Epithelial cell of prostate (primary cell): Measurements from ENCODE around the gene FBXL14.

Experiments used
- DNase-seq: peaks from one replicate; pipeline ENCODE4 v3.0.0-alpha.2; 2011; ENCODE audit warnings: low read depth, low spot score
- H3K27ac ChIP-seq: fragments of 450-650 bp; 2 replicates; pipeline ENCODE4 v1.5.1; 2017; ENCODE audit warnings: mild to moderate bottlenecking

FBXL14 gene

DNA sequence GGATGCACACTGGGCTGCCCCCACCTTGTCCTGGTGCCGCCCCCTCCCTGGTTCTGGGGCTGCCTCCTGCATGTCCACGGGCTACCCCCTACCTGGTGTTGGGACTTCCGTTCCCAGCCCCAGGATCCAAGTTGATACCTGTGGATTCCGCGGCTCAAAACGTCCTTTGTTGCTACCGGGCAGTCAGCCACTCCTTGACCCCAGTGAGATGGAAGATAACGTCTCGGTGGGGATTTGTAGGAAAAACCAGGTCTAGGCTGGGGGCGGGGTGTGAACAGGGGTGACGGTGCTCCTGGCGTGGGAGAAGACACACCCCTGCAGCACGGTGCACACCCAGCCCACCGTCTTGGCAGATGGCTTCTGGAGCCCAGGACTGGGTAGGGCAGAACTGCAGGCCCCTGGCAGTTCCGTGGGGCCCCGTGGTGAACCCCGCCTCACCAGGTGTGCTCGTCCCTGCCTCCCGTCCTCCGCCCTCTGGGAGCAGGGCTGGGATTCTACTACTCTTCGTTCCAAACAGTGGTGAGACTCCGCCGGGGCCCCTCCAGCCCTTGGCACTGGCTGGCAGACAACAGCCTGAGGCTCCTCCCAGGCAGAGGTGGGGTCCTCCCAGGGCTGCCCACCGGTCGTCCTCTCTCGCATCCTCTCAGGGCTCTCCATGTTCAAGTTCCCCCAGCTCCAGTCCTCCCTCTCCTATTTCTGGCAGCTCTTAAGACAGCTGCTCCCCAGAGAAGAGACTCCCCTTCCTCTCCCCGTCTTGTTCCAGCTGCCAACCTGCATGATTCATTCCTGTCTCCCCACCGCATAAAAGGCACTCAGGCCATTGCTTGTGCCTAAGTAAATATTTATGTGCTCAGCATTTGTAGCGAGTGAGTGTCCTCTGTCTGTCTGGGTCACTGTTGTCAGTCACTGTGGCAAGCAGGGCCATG, 75.5 kb downstream of the FBXL14 start:
- DNase-seq, result peak; percentile 87
- H3K27ac ChIP-seq, result peak overlapping the region; percentile 78

DNA sequence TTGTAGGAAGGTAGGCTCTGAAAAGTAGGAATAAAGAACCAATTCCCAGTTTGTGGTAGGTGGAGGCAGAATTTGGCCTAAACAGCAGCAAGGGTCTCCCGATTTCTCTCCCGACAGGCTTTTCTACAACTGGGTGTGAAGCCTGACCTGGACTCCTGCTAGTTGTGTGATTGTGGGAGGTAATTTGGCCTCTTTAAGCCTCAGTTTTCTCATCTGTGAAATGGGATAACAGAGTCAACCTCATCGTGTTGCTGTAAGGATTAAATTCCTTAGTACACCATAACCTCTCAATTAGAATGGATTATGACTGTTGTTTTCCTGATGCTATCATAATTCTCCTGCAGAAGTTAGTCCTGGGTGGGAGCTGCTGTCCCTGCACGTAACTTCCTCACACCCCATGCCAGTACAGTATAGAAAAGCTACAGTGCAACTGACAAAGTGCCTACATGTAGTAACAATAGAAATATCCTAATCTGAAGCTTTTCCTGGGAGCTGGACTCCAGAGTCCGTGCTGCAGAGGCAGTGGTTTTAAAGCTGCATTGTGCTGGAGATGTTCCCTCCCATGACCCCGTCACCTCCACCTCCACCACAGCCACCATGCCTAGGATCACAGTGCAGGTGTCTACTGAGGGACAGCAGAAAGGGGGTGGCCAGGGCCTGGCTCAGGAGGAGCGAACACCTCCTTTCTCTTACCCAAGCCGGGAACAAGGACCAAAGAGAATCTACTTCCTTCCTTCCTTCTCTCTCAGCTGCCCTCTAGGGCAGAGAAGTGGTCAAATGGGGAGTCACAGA, 76.5 kb downstream of the FBXL14 start:
- DNase-seq, result no peak
- H3K27ac ChIP-seq, result peak overlapping the region; percentile 78

DNA sequence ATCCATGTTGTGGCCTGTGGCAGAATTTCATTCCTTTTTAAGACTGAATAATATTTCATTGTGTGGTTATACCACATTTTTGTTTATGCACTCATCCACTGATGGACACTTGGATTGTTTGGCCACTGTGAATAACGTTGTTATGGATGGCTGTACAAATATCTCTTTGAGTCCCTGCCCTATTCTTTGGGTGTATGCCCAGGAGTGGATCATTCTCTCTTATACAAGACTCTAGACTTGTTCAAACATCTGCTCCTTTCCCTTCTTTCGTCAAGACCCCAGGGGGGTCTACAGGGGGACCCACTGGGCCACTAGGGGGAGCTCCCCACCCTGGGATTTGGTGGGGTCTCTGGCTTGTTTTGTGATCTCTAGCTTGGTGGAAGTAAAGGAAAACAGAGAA, 77.4 kb downstream of the FBXL14 start:
- peak overlapping the region; percentile 78 for H3K27ac ChIP-seq
- DNase-seq, result peak; percentile 87
